ENCODE measurements around the gene GOLGA6L26. TPM values are rescaled to one million over a fixed set of nuclear protein-coding genes. Genes with fewer than 3 reads are reported as not detected.
"Not testable (repeated sequence)": the region's sequence is repeated elsewhere in the genome, so short reads cannot be mapped to it uniquely, and the experiment has no call there.

The GOLGA6L26 gene
- total RNA-seq = not detected

GRCh38 chr15:23334096-23334495, at the start of gene GOLGA6L26:
Gene GOLGA6L26, minus strand, starts transcription at chr15:23334196. Its CDS starts 61 bp downstream, at chr15:23334135.
- DNase-seq; H3K4me1 Mint-ChIP-seq; H3K9me3 Mint-ChIP-seq; POLR2A ChIA-PET; ATAC-seq (ENCODE audit: low read depth); H3K27ac Mint-ChIP-seq; H3K27me3 Mint-ChIP-seq; H3K36me3 Mint-ChIP-seq; H3K4me3 Mint-ChIP-seq: not testable (repeated sequence)

GRCh38 chr15:23381192-23381591, 47.2 kb upstream of the GOLGA6L26 start:
- H3K27ac Mint-ChIP-seq; ATAC-seq (ENCODE audit: low read depth); H3K4me1 Mint-ChIP-seq; POLR2A ChIA-PET; H3K36me3 Mint-ChIP-seq; DNase-seq; H3K4me3 Mint-ChIP-seq; H3K9me3 Mint-ChIP-seq: not testable (repeated sequence)
- H3K27me3 Mint-ChIP-seq = peaks cover 15% of the 10 kb centered on the region

- H3K27ac Mint-ChIP-seq = not testable (repeated sequence)
These were observed 46.7 kb upstream of the GOLGA6L26 start for GRCh38 chr15:23380700-23381099.

GRCh38 chr15:23378946-23379345, 45.0 kb upstream of the GOLGA6L26 start:
- H3K9me3 Mint-ChIP-seq; H3K4me1 Mint-ChIP-seq; H3K27ac Mint-ChIP-seq; H3K36me3 Mint-ChIP-seq; ATAC-seq (ENCODE audit: low read depth); H3K4me3 Mint-ChIP-seq; POLR2A ChIA-PET; DNase-seq: not testable (repeated sequence)
- peaks cover 11% of the 10 kb centered on the region for H3K27me3 Mint-ChIP-seq

More at GRCh38 chr15:23380700-23381099, 46.7 kb upstream of the GOLGA6L26 start:
- H3K9me3 Mint-ChIP-seq; H3K4me3 Mint-ChIP-seq; H3K36me3 Mint-ChIP-seq; H3K4me1 Mint-ChIP-seq; DNase-seq; ATAC-seq (ENCODE audit: low read depth); POLR2A ChIA-PET: not testable (repeated sequence)
- peaks cover 16% of the 10 kb centered on the region for H3K27me3 Mint-ChIP-seq

GRCh38 chr15:23374226-23374625, 40.2 kb upstream of the GOLGA6L26 start:
- H3K9me3 Mint-ChIP-seq; H3K27ac Mint-ChIP-seq; POLR2A ChIA-PET; H3K36me3 Mint-ChIP-seq; H3K27me3 Mint-ChIP-seq; H3K4me3 Mint-ChIP-seq; DNase-seq; H3K4me1 Mint-ChIP-seq; ATAC-seq (ENCODE audit: low read depth): not testable (repeated sequence)

GRCh38 chr15:23372891-23373600, 39.0 kb upstream of the GOLGA6L26 start:
- ATAC-seq (ENCODE audit: low read depth); POLR2A ChIA-PET: not testable (repeated sequence)

GRCh38 chr15:23372284-23372683, 38.3 kb upstream of the GOLGA6L26 start:
- peaks cover 4% of the 10 kb centered on the region for H3K27me3 Mint-ChIP-seq
- H3K36me3 Mint-ChIP-seq = no peaks in the 10 kb centered on the region
- DNase-seq (no peak), ATAC-seq (ENCODE audit: low read depth) (no peak)
- no peak overlapping the region for H3K27ac Mint-ChIP-seq
- no peak overlapping the region for H3K4me3 Mint-ChIP-seq
- POLR2A ChIA-PET = no interaction called here
- H3K4me1 Mint-ChIP-seq = no peaks in the 10 kb centered on the region
- H3K9me3 Mint-ChIP-seq = no peaks in the 10 kb centered on the region

More at GRCh38 chr15:23372891-23373600, 39.0 kb upstream of the GOLGA6L26 start:
- H3K36me3 Mint-ChIP-seq, H3K4me3 Mint-ChIP-seq, H3K27me3 Mint-ChIP-seq, H3K27ac Mint-ChIP-seq, H3K9me3 Mint-ChIP-seq, DNase-seq, H3K4me1 Mint-ChIP-seq: not testable (repeated sequence)

- H3K36me3 Mint-ChIP-seq; H3K4me3 Mint-ChIP-seq; H3K27ac Mint-ChIP-seq; H3K4me1 Mint-ChIP-seq; POLR2A ChIA-PET; ATAC-seq (ENCODE audit: low read depth); H3K9me3 Mint-ChIP-seq; H3K27me3 Mint-ChIP-seq; DNase-seq: not testable (repeated sequence)
These were observed 37.9 kb upstream of the GOLGA6L26 start for GRCh38 chr15:23371868-23372267.

GRCh38 chr15:23371134-23371533, 37.1 kb upstream of the GOLGA6L26 start:
- H3K36me3 Mint-ChIP-seq; DNase-seq; H3K27ac Mint-ChIP-seq; H3K27me3 Mint-ChIP-seq; H3K4me1 Mint-ChIP-seq; H3K9me3 Mint-ChIP-seq; H3K4me3 Mint-ChIP-seq; POLR2A ChIA-PET; ATAC-seq (ENCODE audit: low read depth): not testable (repeated sequence)

- Mint-ChIP-seq H3K27me3 (no peaks in the 10 kb centered on the region), H3K9me3 (no peaks in the 10 kb centered on the region)
These were observed 36.6 kb upstream of the GOLGA6L26 start for GRCh38 chr15:23370578-23370977.

GRCh38 chr15:23364261-23364660, 30.3 kb upstream of the GOLGA6L26 start:
- H3K36me3 Mint-ChIP-seq; H3K27me3 Mint-ChIP-seq; H3K4me1 Mint-ChIP-seq; DNase-seq; H3K9me3 Mint-ChIP-seq; H3K27ac Mint-ChIP-seq; H3K4me3 Mint-ChIP-seq; POLR2A ChIA-PET; ATAC-seq (ENCODE audit: low read depth): not testable (repeated sequence)

More at GRCh38 chr15:23370578-23370977, 36.6 kb upstream of the GOLGA6L26 start:
- POLR2A ChIA-PET = no interaction called here
- ATAC-seq (ENCODE audit: low read depth) (no peak), DNase-seq (no peak)
- Mint-ChIP-seq H3K4me1 (no peaks in the 10 kb centered on the region), H3K36me3 (no peaks in the 10 kb centered on the region), H3K4me3 (no peak overlapping the region), H3K27ac (no peak overlapping the region)

GRCh38 chr15:23362622-23363021, 28.6 kb upstream of the GOLGA6L26 start:
- H3K27me3 Mint-ChIP-seq; H3K4me1 Mint-ChIP-seq; DNase-seq; H3K9me3 Mint-ChIP-seq; H3K27ac Mint-ChIP-seq; H3K4me3 Mint-ChIP-seq; H3K36me3 Mint-ChIP-seq; ATAC-seq (ENCODE audit: low read depth); POLR2A ChIA-PET: not testable (repeated sequence)

- ATAC-seq (ENCODE audit: low read depth); H3K27ac Mint-ChIP-seq; H3K4me1 Mint-ChIP-seq; H3K4me3 Mint-ChIP-seq; POLR2A ChIA-PET; H3K27me3 Mint-ChIP-seq; H3K36me3 Mint-ChIP-seq; H3K9me3 Mint-ChIP-seq; DNase-seq: not testable (repeated sequence)
These were observed 20.5 kb upstream of the GOLGA6L26 start, which contains the start of gene GOLGA8S for GRCh38 chr15:23354448-23354847. Gene GOLGA8S, plus strand, starts transcription at chr15:23354748. Its CDS starts 62 bp downstream, at chr15:23354810.

GRCh38 chr15:23311233-23311632, 22.8 kb downstream of the GOLGA6L26 start:
- H3K4me1 Mint-ChIP-seq; H3K27me3 Mint-ChIP-seq; ATAC-seq (ENCODE audit: low read depth); H3K27ac Mint-ChIP-seq; H3K36me3 Mint-ChIP-seq; DNase-seq; H3K4me3 Mint-ChIP-seq; POLR2A ChIA-PET; H3K9me3 Mint-ChIP-seq: not testable (repeated sequence)

Measured in activated naive CD8-positive, alpha-beta T cell treated with anti-CD3 and anti-CD28 coated beads, Interleukin-2, amount 10 ng/mL, durations not matched to agents 7 days and 5 days (primary cell).